Omental fat pad (tissue), 4 donors: ENCODE data around the gene CAMK2D. TPM values are rescaled to one million over a fixed set of nuclear protein-coding genes. Genes with fewer than 3 reads are reported as not detected.

Experiments used
- ATAC-seq: fragments of 150-250 bp; one replicate; pipeline ENCODE4 v1.9.1; 2016; ENCODE audit warnings: mild to moderate bottlenecking, moderate library complexity; ENCODE audit not compliant: low FRiP score
- DNase-seq: peaks from one replicate; pipeline ENCODE4 v3.0.0-alpha.2; 2019; ENCODE audit warnings: low spot score
- CTCF ChIP-seq, 3 donors: fragments of 450-650 bp; IDR thresholded peaks; one replicate each; pipeline ENCODE4 v1.5.1; 2016 to 2017; ENCODE audit warnings: antibody characterized with exemption in 3 of 3, mild to moderate bottlenecking in 3 of 3, moderate library complexity in 2 of 3
- total RNA-seq, 4 donors: library from RNA; depleted of rRNA; stranded (reverse); fragments of >200 nt; gene quantifications; one replicate each; pipeline ENCODE4 v1.1.0, GENCODE V29; 2016

The CAMK2D gene
- total RNA-seq, 4 donors from 2014 or later = 78.7 to 86.1 (median 83.2) TPM

DNA sequence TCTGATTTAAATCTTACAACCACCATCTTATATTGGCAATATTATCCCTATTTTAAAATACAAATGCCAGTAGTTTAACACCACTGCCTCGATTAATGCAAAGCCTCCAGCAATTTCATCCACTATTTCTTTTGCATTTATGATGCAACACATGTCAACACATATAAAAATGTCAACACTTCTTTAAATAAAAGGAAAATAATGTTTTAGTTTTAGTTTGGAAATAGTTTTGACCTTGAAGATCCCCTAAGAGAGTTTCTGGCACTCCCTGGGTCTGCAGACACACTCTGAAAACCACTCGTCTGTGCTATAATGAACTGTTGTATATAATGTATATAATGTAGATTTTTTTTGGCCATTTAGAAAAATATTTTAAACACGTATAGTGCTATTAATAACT lies 99.0 kb downstream of the CAMK2D start:
- ATAC-seq (no peak), DNase-seq (no peak)
- no peak for TF ChIP-seq CTCF (IDR thresholded peaks at IDR 0.05)

DNA sequence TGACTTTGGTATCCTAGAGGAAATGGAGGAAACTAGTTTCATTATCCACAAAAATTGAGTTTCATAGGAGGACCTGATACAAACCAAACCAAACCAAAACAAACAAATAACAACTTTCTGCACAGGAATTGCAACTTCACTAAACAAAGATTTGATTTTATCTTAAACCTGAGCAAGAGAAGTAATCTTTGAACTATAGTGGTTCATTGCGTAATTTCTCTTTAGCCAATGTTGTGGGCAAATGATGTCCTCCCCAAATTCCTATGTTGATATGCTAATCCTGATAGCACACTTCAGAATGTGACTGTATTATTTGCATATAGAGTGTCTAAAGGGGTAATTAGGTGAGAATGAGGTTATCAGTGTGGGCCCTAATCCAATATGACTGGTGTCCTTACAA lies 102.4 kb downstream of the CAMK2D start:
- DNase-seq (no peak), ATAC-seq (no peak)
- TF ChIP-seq CTCF (IDR thresholded peaks at IDR 0.05) = no peak

GRCh38 chr4:113657586-113658233 lies 103.8 kb downstream of the CAMK2D start:
- no peak for DNase-seq
- TF ChIP-seq CTCF (IDR thresholded peaks at IDR 0.05) = no peak
- ATAC-seq = peak; percentile 80

DNA sequence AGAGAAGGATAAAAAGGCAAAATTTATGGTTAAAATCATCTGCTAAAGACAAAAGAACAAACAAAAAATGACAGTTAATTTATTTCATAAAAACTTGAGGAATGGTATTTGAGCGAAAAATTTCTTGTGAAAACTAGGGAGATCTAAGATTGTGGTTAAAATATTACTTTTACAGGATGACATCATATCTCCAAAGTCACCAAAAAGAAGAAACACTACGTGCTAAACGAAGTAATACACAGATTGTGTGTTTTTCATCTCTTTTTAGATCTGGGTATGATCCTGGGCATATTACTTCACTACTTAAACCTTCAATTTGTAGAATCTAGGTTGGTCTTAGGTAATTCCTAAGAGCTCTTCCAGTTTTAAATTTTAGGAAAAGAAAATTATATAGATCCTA lies 107.7 kb downstream of the CAMK2D start:
- DNase-seq = no peak
- no peak for ATAC-seq
- no peak for TF ChIP-seq CTCF (IDR thresholded peaks at IDR 0.05)

- ATAC-seq (no peak), DNase-seq (no peak)
- TF ChIP-seq CTCF (IDR thresholded peaks at IDR 0.05) = no peak
Measured at GRCh38 chr4:113646442-113646822, 115.1 kb downstream of the CAMK2D start.

DNA sequence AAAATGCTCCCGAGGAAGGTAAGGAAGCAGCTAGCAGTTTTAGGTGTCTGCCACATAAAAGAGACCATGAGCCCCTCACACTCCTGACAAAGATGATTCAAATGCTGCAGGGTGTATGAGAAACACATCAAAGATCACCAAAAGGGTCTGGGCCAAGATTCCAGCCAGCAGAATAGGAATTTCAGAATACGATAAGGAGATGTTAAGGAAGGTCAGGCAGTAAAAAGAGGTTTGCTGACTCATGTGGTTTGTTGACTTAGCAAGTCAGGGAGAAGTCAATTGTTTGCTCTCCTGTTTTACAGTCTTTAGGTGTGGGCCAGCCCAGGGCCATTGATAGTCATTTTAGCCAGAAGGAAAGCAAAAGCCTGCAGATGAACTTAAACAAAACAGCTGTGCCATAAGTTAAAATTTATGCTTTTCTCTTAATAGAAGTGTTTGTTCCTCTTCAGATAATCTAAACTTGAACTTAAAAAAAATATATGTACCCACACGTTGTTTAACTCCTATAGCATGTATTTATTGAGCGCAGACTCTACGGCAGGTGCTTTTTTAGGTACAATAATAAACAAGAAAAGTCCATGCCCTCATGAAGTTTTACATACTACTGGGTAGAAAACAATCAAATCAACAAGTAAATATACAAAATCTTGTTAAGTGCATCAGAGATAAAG lies 115.6 kb downstream of the CAMK2D start:
- no peak for TF ChIP-seq CTCF (IDR thresholded peaks at IDR 0.05)
- DNase-seq (no peak), ATAC-seq (peak; percentile 75)

GRCh38 chr4:113645288-113645687 lies 116.2 kb downstream of the CAMK2D start:
- no peak for DNase-seq
- ATAC-seq = no peak
- no peak for TF ChIP-seq CTCF (IDR thresholded peaks at IDR 0.05)
